Activated naive CD4-positive, alpha-beta T cell treated with Interleukin-2 at 50 U/mL for 16 hours (primary cell): ENCODE results near the gene SACS.
"Not testable (repeated sequence)": the region's sequence is repeated elsewhere in the genome, so short reads cannot be mapped to it uniquely, and the experiment has no call there.

ENCODE experiments used
- DNase-seq: peaks from one replicate; pipeline ENCODE4 v3.0.0-alpha.2; 2020

Gene SACS

GRCh38 chr13:23453132-23453531, 19.6 kb upstream of the SACS start:
- DNase-seq, result no peak

- no peak for DNase-seq
These were observed 17.0 kb upstream of the SACS start for GRCh38 chr13:23450340-23451046.

- no peak for DNase-seq
These were observed 16.1 kb upstream of the SACS start for GRCh38 chr13:23449398-23450162.

GRCh38 chr13:23447927-23448326, 14.4 kb upstream of the SACS start:
- no peak for DNase-seq

- no peak for DNase-seq
These were observed 12.3 kb upstream of the SACS start for GRCh38 chr13:23445794-23446193.

- no peak for DNase-seq
These were observed 10.4 kb upstream of the SACS start for GRCh38 chr13:23443878-23444277.

- DNase-seq, result no peak
These were observed 9.6 kb upstream of the SACS start for GRCh38 chr13:23443110-23443509.

- no peak for DNase-seq
These were observed 7.5 kb upstream of the SACS start for GRCh38 chr13:23440821-23441618.

- not testable (repeated sequence) for DNase-seq
These were observed 6.8 kb upstream of the SACS start for GRCh38 chr13:23440324-23440723.

- DNase-seq, result no peak
These were observed 4.4 kb upstream of the SACS start for GRCh38 chr13:23437916-23438315.

- no peak for DNase-seq
These were observed 3.2 kb upstream of the SACS start for GRCh38 chr13:23436680-23437079.

GRCh38 chr13:23434491-23434890, 989 bp upstream of the SACS start:
- no peak for DNase-seq

- DNase-seq, result no peak
These were observed 876 bp downstream of the SACS start for GRCh38 chr13:23432626-23433025.

- no peak for DNase-seq
These were observed 2.8 kb downstream of the SACS start for GRCh38 chr13:23430664-23431063.

GRCh38 chr13:23427881-23428528, 5.5 kb downstream of the SACS start:
- no peak for DNase-seq

- DNase-seq, result no peak
These were observed 6.1 kb downstream of the SACS start for GRCh38 chr13:23427342-23427843.

- no peak for DNase-seq
These were observed 11.9 kb downstream of the SACS start for GRCh38 chr13:23421596-23421995.

GRCh38 chr13:23418776-23419683, 14.5 kb downstream of the SACS start:
- DNase-seq, result no peak

- no peak for DNase-seq
These were observed 18.8 kb downstream of the SACS start for GRCh38 chr13:23414682-23415081.

GRCh38 chr13:23411706-23412105, 21.8 kb downstream of the SACS start:
- no peak for DNase-seq

- DNase-seq, result no peak
These were observed 22.3 kb downstream of the SACS start for GRCh38 chr13:23411220-23411619.

GRCh38 chr13:23408026-23408425, 25.5 kb downstream of the SACS start:
- DNase-seq, result no peak
